Mucosa of descending colon (tissue), 3 donors: ENCODE measurements around the gene PPDPF. TPM values are rescaled to one million over a fixed set of nuclear protein-coding genes. Genes with fewer than 3 reads are reported as not detected.

Experiments
- ATAC-seq: fragments of 200-7000 bp; cut with Tn5 transposase; one replicate; pipeline ENCODE4 v1.9.1; 2020; ENCODE audit warnings: mild to moderate bottlenecking, moderate library complexity
- DNase-seq, 3 donors: peaks; one replicate each; pipeline ENCODE4 v3.0.0-alpha.2; 2020
- H3K36me3 ChIP-seq: fragments of 200-600 bp; one replicate; pipeline ENCODE4 v1.8.0; 2021; ENCODE audit warnings: low read depth, mild to moderate bottlenecking
- H3K4me1 ChIP-seq: fragments of 200-600 bp; one replicate; pipeline ENCODE4 v1.8.0; 2021; ENCODE audit warnings: low read depth, mild to moderate bottlenecking
- H3K4me3 ChIP-seq: fragments of 200-600 bp; one replicate; pipeline ENCODE4 v1.8.0; 2021; ENCODE audit warnings: mild to moderate bottlenecking
- H3K9me3 ChIP-seq: fragments of 200-600 bp; one replicate; pipeline ENCODE4 v1.8.0; 2021; ENCODE audit warnings: mild to moderate bottlenecking
- CTCF ChIP-seq: fragments of 200-600 bp; IDR thresholded peaks from one replicate; pipeline ENCODE4 v1.8.0; 2022; ENCODE audit warnings: antibody characterized with exemption, mild to moderate bottlenecking
- intact Hi-C, 2 donors: fragments of 100-400 bp; cut with DNase I in 1 of 2; cut with micrococcal nuclease in 1 of 2; formaldehyde crosslinking; loops; one replicate each; pipeline versions ENCODE4 v1.11.0 to v1.11.1; 2022; cut with DNase I, micrococcal nuclease
- total RNA-seq, 3 donors: library from RNA; stranded (reverse); fragmentation: NEBNext Ultra II Directional in 2 of 3; extraction: Animal tissue kit (Norgen Biotek cat#: 25700) in 2 of 3; gene quantifications; one replicate each; pipeline versions ENCODE4 v1.2.1 to v1.2.4, GENCODE V29; 2021 to 2023
- donor health status: DM: no; HTN: no; CAD: no; lungs with moderate emphysema.
- donor health status: DM: no; HTN: no; CAD: no.
- donor health status: DM: no; HTN: yes; CAD: no.

PPDPF gene
- total RNA-seq, 3 donors from 2014 or later = 263 to 672 (median 537) TPM

- intact Hi-C loops = no loop called here
- no peak for TF ChIP-seq CTCF
- no peak overlapping the region for H3K4me3 ChIP-seq
- ATAC-seq (no peak), DNase-seq (no peak)
- H3K36me3 ChIP-seq = no peaks in the 10 kb centered on the region
- no peaks in the 10 kb centered on the region for H3K9me3 ChIP-seq
- H3K4me1 ChIP-seq = no peaks in the 10 kb centered on the region
Measured at GRCh38 chr20:63481503-63481902, 39.1 kb upstream of the PPDPF start.

- H3K36me3 ChIP-seq = no peaks in the 10 kb centered on the region
- no peak overlapping the region for H3K4me3 ChIP-seq
- DNase-seq = no peak
- TF ChIP-seq CTCF = no peak
- intact Hi-C loops = no loop called here
- ATAC-seq = no peak
- H3K9me3 ChIP-seq = no peaks in the 10 kb centered on the region
- H3K4me1 ChIP-seq = no peaks in the 10 kb centered on the region
Measured at GRCh38 chr20:63482021-63482587, 38.5 kb upstream of the PPDPF start.

- TF ChIP-seq CTCF = no peak
- intact Hi-C loops = no loop called here
- peak; percentile 8 for ATAC-seq
Measured at GRCh38 chr20:63483834-63484233, 36.7 kb upstream of the PPDPF start.

GRCh38 chr20:63484236-63484635, 36.3 kb upstream of the PPDPF start:
- H3K36me3 ChIP-seq = no peaks in the 10 kb centered on the region
- intact Hi-C loops = no loop called here

More at GRCh38 chr20:63483834-63484233, 36.7 kb upstream of the PPDPF start:
- Histone ChIP-seq H3K36me3 (no peaks in the 10 kb centered on the region), H3K4me3 (no peak overlapping the region), H3K4me1 (no peaks in the 10 kb centered on the region), H3K9me3 (no peaks in the 10 kb centered on the region)
- DNase-seq = no peak

GRCh38 chr20:63484651-63485403, 35.7 kb upstream of the PPDPF start:
- Histone ChIP-seq H3K9me3 (no peaks in the 10 kb centered on the region), H3K4me3 (no peak overlapping the region), H3K36me3 (no peaks in the 10 kb centered on the region), H3K4me1 (no peaks in the 10 kb centered on the region)
- intact Hi-C loops = no loop called here
- no peak for ATAC-seq
- DNase-seq = no peak
- TF ChIP-seq CTCF = no peak

More at GRCh38 chr20:63484236-63484635, 36.3 kb upstream of the PPDPF start:
- Histone ChIP-seq H3K4me1 (no peaks in the 10 kb centered on the region), H3K4me3 (no peak overlapping the region), H3K9me3 (no peaks in the 10 kb centered on the region)
- no peak for TF ChIP-seq CTCF
- DNase-seq = no peak
- no peak for ATAC-seq
